ENCODE results near the gene LRRIQ4.

DNA sequence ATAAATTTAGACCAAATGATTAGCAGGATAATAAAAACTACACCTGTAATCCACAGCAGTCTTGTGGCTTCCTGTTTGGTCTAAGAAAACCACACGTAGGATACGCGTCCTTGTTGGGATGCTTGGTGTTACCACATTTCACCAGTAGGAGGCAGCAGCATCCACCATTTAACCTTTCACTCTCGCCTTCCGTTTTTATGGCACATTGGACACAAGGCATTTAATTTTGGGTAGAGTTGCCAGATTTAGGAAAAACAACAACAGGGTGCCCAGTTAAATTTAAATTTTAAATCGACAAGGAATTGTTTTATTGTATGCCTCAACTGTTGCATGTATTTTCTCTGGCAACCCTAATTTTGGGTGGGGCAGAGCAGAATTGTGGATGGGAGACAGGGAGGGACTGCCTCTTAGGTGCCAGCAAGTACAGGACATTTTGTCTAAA, 50.8 kb downstream of the LRRIQ4 start:
- TF ChIP-seq, protein P1, sequence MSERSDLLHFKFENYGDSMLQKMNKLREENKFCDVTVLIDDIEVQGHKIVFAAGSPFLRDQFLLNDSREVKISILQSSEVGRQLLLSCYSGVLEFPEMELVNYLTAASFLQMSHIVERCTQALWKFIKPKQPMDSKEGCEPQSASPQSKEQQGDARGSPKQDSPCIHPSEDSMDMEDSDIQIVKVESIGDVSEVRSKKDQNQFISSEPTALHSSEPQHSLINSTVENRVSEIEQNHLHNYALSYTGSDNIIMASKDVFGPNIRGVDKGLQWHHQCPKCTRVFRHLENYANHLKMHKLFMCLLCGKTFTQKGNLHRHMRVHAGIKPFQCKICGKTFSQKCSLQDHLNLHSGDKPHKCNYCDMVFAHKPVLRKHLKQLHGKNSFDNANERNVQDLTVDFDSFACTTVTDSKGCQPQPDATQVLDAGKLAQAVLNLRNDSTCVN (tag by site-specific recombination; optimal IDR thresholded peaks at IDR 0.05) = no peak
- TF ChIP-seq, protein P2, sequence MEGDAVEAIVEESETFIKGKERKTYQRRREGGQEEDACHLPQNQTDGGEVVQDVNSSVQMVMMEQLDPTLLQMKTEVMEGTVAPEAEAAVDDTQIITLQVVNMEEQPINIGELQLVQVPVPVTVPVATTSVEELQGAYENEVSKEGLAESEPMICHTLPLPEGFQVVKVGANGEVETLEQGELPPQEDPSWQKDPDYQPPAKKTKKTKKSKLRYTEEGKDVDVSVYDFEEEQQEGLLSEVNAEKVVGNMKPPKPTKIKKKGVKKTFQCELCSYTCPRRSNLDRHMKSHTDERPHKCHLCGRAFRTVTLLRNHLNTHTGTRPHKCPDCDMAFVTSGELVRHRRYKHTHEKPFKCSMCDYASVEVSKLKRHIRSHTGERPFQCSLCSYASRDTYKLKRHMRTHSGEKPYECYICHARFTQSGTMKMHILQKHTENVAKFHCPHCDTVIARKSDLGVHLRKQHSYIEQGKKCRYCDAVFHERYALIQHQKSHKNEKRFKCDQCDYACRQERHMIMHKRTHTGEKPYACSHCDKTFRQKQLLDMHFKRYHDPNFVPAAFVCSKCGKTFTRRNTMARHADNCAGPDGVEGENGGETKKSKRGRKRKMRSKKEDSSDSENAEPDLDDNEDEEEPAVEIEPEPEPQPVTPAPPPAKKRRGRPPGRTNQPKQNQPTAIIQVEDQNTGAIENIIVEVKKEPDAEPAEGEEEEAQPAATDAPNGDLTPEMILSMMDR (tag by site-specific recombination; IDR thresholded peaks at IDR 0.05) = no peak
- TF ChIP-seq KLF8 (tag by site-specific recombination; IDR thresholded peaks at IDR 0.05) (no peak), ZBTB7A (tag by site-specific recombination; IDR thresholded peaks at IDR 0.05; ENCODE audit: low read depth) (no peak), ZNF274 (IDR thresholded peaks at IDR 0.05; ENCODE audit: low read length) (no peak), ZNF274 (tag by site-specific recombination; IDR thresholded peaks at IDR 0.05; ENCODE audit: borderline replicate concordance) (no peak), MEIS1 (CRISPR knock-in tag; IDR thresholded peaks at IDR 0.05; ENCODE audit: borderline replicate concordance) (no peak), YY1 (tag by site-specific recombination; IDR thresholded peaks at IDR 0.05) (no peak), ZNF423 (tag by site-specific recombination; IDR thresholded peaks at IDR 0.05) (no peak), ZNF391 (tag by site-specific recombination; IDR thresholded peaks at IDR 0.05; ENCODE audit: borderline replicate concordance, low read depth) (no peak)
- TF ChIP-seq, protein P3, sequence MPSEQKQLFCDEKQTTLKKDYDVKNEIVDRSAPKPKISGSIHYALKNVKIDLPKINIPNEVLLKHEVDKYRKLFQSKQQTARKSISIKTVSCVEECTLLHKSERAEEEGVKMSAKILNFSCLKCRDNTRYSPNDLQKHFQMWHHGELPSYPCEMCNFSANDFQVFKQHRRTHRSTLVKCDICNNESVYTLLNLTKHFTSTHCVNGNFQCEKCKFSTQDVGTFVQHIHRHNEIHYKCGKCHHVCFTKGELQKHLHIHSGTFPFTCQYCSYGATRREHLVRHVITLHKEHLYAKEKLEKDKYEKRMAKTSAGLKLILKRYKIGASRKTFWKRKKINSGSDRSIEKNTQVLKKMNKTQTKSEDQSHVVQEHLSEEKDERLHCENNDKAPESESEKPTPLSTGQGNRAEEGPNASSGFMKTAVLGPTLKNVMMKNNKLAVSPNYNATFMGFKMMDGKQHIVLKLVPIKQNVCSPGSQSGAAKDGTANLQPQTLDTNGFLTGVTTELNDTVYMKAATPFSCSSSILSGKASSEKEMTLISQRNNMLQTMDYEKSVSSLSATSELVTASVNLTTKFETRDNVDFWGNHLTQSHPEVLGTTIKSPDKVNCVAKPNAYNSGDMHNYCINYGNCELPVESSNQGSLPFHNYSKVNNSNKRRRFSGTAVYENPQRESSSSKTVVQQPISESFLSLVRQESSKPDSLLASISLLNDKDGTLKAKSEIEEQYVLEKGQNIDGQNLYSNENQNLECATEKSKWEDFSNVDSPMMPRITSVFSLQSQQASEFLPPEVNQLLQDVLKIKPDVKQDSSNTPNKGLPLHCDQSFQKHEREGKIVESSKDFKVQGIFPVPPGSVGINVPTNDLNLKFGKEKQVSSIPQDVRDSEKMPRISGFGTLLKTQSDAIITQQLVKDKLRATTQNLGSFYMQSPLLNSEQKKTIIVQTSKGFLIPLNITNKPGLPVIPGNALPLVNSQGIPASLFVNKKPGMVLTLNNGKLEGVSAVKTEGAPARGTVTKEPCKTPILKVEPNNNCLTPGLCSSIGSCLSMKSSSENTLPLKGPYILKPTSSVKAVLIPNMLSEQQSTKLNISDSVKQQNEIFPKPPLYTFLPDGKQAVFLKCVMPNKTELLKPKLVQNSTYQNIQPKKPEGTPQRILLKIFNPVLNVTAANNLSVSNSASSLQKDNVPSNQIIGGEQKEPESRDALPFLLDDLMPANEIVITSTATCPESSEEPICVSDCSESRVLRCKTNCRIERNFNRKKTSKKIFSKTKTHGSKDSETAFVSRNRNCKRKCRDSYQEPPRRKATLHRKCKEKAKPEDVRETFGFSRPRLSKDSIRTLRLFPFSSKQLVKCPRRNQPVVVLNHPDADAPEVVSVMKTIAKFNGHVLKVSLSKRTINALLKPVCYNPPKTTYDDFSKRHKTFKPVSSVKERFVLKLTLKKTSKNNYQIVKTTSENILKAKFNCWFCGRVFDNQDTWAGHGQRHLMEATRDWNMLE (tag by site-specific recombination; conservative IDR thresholded peaks at IDR 0.05; ENCODE audit: low read depth) = no peak
- TF ChIP-seq, protein P4, sequence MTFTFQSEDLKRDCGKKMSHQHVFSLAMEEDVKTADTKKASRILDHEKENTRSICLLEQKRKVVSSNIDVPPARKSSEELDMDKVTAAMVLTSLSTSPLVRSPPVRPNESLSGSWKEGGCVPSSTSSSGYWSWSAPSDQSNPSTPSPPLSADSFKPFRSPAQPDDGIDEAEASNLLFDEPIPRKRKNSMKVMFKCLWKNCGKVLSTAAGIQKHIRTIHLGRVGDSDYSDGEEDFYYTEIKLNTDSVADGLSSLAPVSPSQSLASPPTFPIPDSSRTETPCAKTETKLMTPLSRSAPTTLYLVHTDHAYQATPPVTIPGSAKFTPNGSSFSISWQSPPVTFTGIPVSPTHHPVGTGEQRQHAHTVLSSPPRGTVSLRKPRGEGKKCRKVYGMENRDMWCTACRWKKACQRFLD (tag by site-specific recombination; IDR thresholded peaks at IDR 0.05) = no peak

All from HEK293 (cell line).